Chondrocyte (in vitro differentiated cells): ENCODE results near the gene SRSF1. TPM values are rescaled to one million over a fixed set of nuclear protein-coding genes. Genes with fewer than 3 reads are reported as not detected.

Source experiments
- DNase-seq: peaks from one replicate; pipeline ENCODE4 v3.0.0; 2021; ENCODE audit warnings: mixed read lengths, low spot score
- H3K27ac Mint-ChIP-seq: one replicate; pipeline ENCODE4 v1.8.0; 2021; ENCODE audit warnings: mild to moderate bottlenecking, moderate library complexity, mixed read lengths; ENCODE audit not compliant: unreplicated experiment
- H3K27me3 Mint-ChIP-seq: 2 replicates; pipeline ENCODE4 v1.8.0; 2021; ENCODE audit warnings: low read depth, mixed read lengths
- H3K36me3 Mint-ChIP-seq: 2 replicates; pipeline ENCODE4 v1.8.0; 2021; ENCODE audit warnings: low read depth, mixed read lengths
- H3K4me1 Mint-ChIP-seq: 2 replicates; pipeline ENCODE4 v1.8.0; 2021; ENCODE audit warnings: low read depth, mild to moderate bottlenecking, mixed read lengths
- H3K4me3 Mint-ChIP-seq: one replicate; pipeline ENCODE4 v1.8.0; 2021; ENCODE audit warnings: mild to moderate bottlenecking, moderate library complexity, mixed read lengths; ENCODE audit not compliant: unreplicated experiment
- H3K9me3 Mint-ChIP-seq: 2 replicates; pipeline ENCODE4 v1.8.0; 2021; ENCODE audit warnings: low read depth, mixed read lengths
- total RNA-seq: library from RNA; stranded (reverse); gene quantifications from 3 replicates; pipeline ENCODE4 v1.2.1, GENCODE V29; 2021
- TF ChIP-seq, protein P1 (sequence below): fragments of 200-600 bp; sonication (generic); IDR thresholded peaks from 2 replicates; pipeline ENCODE4 v1.5.0; 2021; ENCODE audit warnings: antibody characterized with exemption, mild to moderate bottlenecking, moderate library complexity

SRSF1 gene
- total RNA-seq, 1 donor from 2014 or later, result 115 TPM

DNA sequence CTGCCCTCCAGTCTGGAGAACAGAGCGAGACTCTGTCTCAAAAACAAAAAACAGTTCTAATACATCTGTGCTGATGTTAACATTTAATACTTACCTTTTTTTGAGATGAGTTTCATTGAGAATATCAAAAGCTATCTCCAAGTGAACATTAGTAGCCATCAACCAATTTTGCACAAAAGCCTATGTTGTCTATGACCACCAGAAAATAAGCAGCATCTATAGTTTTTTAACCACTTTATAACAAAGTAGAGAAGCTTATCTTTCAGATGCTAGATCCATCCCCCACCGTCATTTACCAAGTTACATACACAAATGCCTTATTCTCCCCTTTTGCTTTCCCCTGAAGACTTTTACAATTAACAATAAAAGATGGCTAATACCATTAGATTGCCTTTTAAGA, 4.1 kb downstream of the SRSF1 start:
- peaks cover 23% of the 10 kb centered on the region for H3K36me3 Mint-ChIP-seq
- H3K9me3 Mint-ChIP-seq, result no peaks in the 10 kb centered on the region
- peaks cover 45% of the 10 kb centered on the region for H3K4me1 Mint-ChIP-seq
- DNase-seq, result no peak
- no peak overlapping the region for H3K4me3 Mint-ChIP-seq
- TF ChIP-seq, protein P1, sequence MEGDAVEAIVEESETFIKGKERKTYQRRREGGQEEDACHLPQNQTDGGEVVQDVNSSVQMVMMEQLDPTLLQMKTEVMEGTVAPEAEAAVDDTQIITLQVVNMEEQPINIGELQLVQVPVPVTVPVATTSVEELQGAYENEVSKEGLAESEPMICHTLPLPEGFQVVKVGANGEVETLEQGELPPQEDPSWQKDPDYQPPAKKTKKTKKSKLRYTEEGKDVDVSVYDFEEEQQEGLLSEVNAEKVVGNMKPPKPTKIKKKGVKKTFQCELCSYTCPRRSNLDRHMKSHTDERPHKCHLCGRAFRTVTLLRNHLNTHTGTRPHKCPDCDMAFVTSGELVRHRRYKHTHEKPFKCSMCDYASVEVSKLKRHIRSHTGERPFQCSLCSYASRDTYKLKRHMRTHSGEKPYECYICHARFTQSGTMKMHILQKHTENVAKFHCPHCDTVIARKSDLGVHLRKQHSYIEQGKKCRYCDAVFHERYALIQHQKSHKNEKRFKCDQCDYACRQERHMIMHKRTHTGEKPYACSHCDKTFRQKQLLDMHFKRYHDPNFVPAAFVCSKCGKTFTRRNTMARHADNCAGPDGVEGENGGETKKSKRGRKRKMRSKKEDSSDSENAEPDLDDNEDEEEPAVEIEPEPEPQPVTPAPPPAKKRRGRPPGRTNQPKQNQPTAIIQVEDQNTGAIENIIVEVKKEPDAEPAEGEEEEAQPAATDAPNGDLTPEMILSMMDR, result no peak
- H3K27me3 Mint-ChIP-seq, result no peaks in the 10 kb centered on the region
- H3K27ac Mint-ChIP-seq, result peak overlapping the region; percentile 17

DNA sequence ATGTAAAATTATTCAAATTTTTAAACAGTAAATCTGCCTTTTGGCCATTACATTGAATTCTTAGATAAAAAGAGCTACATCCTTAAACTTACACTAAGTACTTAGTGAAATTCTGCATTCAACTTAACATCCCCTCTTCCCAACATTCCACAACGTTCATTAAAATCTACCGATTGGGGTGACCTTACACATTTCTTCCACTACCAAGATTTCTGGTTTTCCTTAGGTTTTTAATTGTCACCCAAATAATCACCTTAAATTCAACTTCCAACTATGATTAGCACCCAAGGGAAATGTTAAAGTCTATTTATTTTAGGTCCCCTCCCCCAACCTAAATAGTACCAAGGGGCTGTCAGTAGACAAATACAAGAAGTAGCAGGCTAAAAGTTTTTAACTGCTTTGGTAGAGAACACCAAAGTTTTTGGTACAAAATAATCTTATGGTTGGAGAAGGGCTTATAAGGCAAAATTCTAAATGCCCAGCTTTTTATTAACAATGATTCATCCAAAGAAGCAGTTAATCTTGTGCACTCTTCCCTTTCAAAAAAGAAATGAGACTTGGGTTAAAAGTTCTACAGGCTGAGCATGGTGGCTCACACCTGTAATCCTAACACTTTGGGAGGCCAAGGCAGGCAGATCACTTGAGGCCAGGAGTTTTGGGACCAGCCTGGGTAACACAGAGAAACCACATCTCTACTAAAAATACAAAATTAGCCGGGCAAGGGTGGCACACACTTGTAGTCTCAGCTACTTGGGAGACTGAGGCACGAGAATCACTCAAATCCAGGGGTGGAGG, 4.7 kb downstream of the SRSF1 start:
- Mint-ChIP-seq H3K9me3 (no peaks in the 10 kb centered on the region), H3K4me1 (peaks cover 42% of the 10 kb centered on the region), H3K27ac (no peak overlapping the region), H3K27me3 (no peaks in the 10 kb centered on the region), H3K4me3 (no peak overlapping the region), H3K36me3 (peaks cover 23% of the 10 kb centered on the region)
- TF ChIP-seq, protein P1, result no peak
- no peak for DNase-seq

DNA sequence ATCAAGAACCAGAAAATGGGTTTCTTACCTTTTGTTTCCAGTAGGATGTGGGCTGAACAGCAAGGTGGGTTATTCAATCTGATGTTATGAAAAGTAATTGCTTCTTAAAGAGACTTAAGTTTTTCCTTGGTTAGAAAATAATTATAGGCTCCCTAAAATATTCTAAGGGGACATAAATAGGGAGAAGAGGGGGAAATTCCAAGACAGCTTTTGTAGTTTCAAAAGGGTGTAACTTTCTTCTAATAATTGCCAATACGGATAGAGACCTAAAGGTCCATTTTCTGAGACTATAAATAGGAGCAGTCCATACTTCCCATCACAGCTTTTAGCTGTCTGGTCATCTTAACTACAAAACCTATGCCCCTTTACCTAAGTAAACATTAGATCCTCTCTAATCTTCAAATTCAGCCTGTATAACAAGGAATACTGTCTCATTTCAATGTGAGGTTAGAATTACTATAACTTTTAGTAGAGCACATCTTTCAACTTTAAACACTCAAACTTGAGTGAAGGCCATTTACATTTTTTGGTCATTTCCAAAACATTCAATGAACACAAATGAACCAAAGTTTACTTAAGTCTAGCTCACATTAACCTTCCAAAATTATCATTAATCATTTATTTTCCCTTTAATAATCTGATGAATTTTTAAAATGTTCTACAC, 5.5 kb downstream of the SRSF1 start:
- TF ChIP-seq, protein P1, result no peak
- Mint-ChIP-seq H3K36me3 (peaks cover 25% of the 10 kb centered on the region), H3K27me3 (no peaks in the 10 kb centered on the region), H3K9me3 (no peaks in the 10 kb centered on the region), H3K4me3 (no peak overlapping the region), H3K27ac (no peak overlapping the region), H3K4me1 (peaks cover 42% of the 10 kb centered on the region)
- no peak for DNase-seq

DNA sequence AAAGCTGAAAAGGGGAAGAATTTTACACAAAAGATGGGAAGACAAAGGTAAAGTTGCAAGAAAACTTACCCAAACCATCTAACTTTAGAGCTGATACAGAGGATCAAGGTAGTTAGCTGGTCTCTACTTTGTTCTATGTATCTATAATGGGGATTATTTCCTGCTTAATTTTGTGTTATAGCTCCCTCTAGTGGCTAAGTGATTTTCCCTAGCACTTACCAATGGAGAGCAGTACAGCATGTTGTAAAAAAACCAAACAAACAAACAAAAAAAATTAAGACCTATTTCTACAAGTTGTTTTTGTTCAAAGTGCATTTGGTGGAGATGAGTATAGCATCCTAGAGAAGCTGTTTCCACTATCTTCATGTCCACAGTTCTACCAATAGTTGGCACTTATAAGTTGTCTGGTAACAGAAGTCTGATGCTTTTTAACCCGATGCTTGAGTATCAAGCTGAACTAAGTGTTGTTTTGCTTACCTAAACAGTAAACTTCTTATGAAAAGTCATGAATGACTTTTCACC, 7.5 kb downstream of the SRSF1 start:
- no peaks in the 10 kb centered on the region for H3K9me3 Mint-ChIP-seq
- no peak for DNase-seq
- H3K27ac Mint-ChIP-seq, result peak overlapping the region; percentile 32
- TF ChIP-seq, protein P1, result peak; percentile 98
- peaks cover 14% of the 10 kb centered on the region for H3K36me3 Mint-ChIP-seq
- peaks cover 30% of the 10 kb centered on the region for H3K4me1 Mint-ChIP-seq
- no peaks in the 10 kb centered on the region for H3K27me3 Mint-ChIP-seq
- no peak overlapping the region for H3K4me3 Mint-ChIP-seq

DNA sequence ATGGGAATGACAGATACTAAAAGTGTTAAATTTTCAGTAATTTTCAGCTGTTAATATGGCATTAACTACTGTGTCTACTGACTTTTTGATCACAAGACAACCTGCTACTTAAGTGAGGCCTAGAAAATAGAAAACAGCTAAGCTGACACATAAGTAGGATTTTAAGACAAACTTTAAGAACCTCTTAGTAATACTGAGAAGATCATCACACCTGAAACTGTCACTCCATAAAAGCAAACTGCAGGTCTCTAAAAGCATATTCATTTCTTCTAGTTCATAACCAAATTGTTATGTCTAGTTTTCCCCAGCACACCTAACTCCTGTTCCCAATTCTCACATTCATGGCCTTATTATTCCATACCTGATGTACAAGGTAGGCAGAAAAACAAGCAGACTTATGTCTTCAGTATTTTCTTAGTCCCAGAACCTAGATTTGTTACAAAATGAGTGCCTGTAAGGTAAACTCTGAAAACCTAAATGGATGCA, 8.0 kb downstream of the SRSF1 start:
- DNase-seq, result no peak

More for the DNA sequence above, 8.0 kb downstream of the SRSF1 start:
- no peaks in the 10 kb centered on the region for H3K27me3 Mint-ChIP-seq
- H3K36me3 Mint-ChIP-seq, result peaks cover 14% of the 10 kb centered on the region
- TF ChIP-seq, protein P1, result no peak
- H3K4me1 Mint-ChIP-seq, result peaks cover 26% of the 10 kb centered on the region
- H3K9me3 Mint-ChIP-seq, result no peaks in the 10 kb centered on the region
- peak overlapping the region; percentile 32 for H3K27ac Mint-ChIP-seq
- no peak overlapping the region for H3K4me3 Mint-ChIP-seq
